DND-41 (cell line): ENCODE results near the gene STX16.

Experiments used
- ATAC-seq: fragments of 200-7000 bp; cut with Tn5 transposase; 3 replicates; pipeline ENCODE4 v1.9.1; 2021; ENCODE audit warnings: low read depth; ENCODE audit not compliant: insufficient read depth
- DNase-seq: peaks from one replicate; pipeline ENCODE4 v3.0.0-alpha.2; 2020
- H2AFZ ChIP-seq: 2 replicates; pipeline ENCODE4 v1.6.0; 2012; ENCODE audit warnings: low read depth, low read length
- H3K27ac ChIP-seq: 2 replicates; pipeline ENCODE4 v1.5.1; 2012; ENCODE audit warnings: low read length, inconsistent platforms
- H3K27me3 ChIP-seq: fragments of 200-600 bp; sonication (generic); 2 replicates; pipeline ENCODE4 v1.6.0; 2012; ENCODE audit warnings: low read length, mild to moderate bottlenecking, inconsistent platforms; ENCODE audit not compliant: insufficient read depth, poor library complexity
- H3K36me3 ChIP-seq: 2 replicates; pipeline ENCODE4 v1.5.1; 2012; ENCODE audit warnings: low read length, inconsistent platforms; ENCODE audit not compliant: insufficient read depth
- H3K4me1 ChIP-seq: 2 replicates; pipeline ENCODE4 v1.5.1; 2012; ENCODE audit warnings: mild to moderate bottlenecking, low read length; ENCODE audit not compliant: insufficient read depth
- H3K4me2 ChIP-seq: 2 replicates; pipeline ENCODE4 v1.6.0; 2012; ENCODE audit warnings: mild to moderate bottlenecking, moderate library complexity, low read length, inconsistent platforms; ENCODE audit not compliant: insufficient read depth
- H3K4me3 ChIP-seq, 2 experiments: fragments of 200-600 bp in 1 of 2; shearing (Covaris generic) in 1 of 2; 2 replicates each; pipeline ENCODE4 v1.5.1; 2012 to 2016; ENCODE audit warnings: inconsistent platforms in 2 of 2, low read length in 2 of 2, mild to moderate bottlenecking in 2 of 2, low read depth in 1 of 2, moderate library complexity in 1 of 2
- H3K79me2 ChIP-seq: 2 replicates; pipeline ENCODE4 v1.6.0; 2012; ENCODE audit warnings: low read length, inconsistent platforms; ENCODE audit not compliant: insufficient read depth
- H3K9ac ChIP-seq: 2 replicates; pipeline ENCODE4 v1.6.0; 2012; ENCODE audit warnings: low read depth, mild to moderate bottlenecking, inconsistent platforms, low read length, moderate library complexity
- H3K9me3 ChIP-seq: 2 replicates; pipeline ENCODE4 v1.5.1; 2012; ENCODE audit warnings: low read length, moderate library complexity, mild to moderate bottlenecking, inconsistent platforms; ENCODE audit not compliant: insufficient read depth, severe bottlenecking
- H4K20me1 ChIP-seq: 2 replicates; pipeline ENCODE4 v1.6.0; 2012; ENCODE audit warnings: low read length; ENCODE audit not compliant: insufficient read depth
- CTCF ChIP-seq: IDR thresholded peaks from 2 replicates; pipeline ENCODE4 v1.5.1; 2012; ENCODE audit warnings: borderline replicate concordance, low read length, moderate library complexity, mild to moderate bottlenecking; ENCODE audit not compliant: poor library complexity, severe bottlenecking; ENCODE audit errors: extremely low read depth
- EZH2 ChIP-seq: IDR thresholded peaks from 3 replicates; pipeline ENCODE4 v1.6.1; 2012; ENCODE audit warnings: borderline replicate concordance, low read depth, mild to moderate bottlenecking, moderate library complexity, low read length, inconsistent platforms; ENCODE audit not compliant: severe bottlenecking

The STX16 gene

GRCh38 chr20:58669287-58670006 lies 18.4 kb downstream of the STX16 start:
- H4K20me1 ChIP-seq = peaks cover 21% of the 10 kb centered on the region
- H3K9ac ChIP-seq = no peak overlapping the region
- peaks cover 39% of the 10 kb centered on the region for H3K79me2 ChIP-seq
- H3K36me3 ChIP-seq = peaks cover 78% of the 10 kb centered on the region
- H3K9me3 ChIP-seq = no peaks in the 10 kb centered on the region
- no peak overlapping the region for H2AFZ ChIP-seq
- H3K27ac ChIP-seq = no peak overlapping the region
- H3K4me1 ChIP-seq = no peaks in the 10 kb centered on the region
- no peak overlapping the region for H3K4me2 ChIP-seq
- ATAC-seq (no peak), DNase-seq (no peak)
- TF ChIP-seq CTCF = no peak
- no peak for TF ChIP-seq EZH2
- no peaks in the 10 kb centered on the region for H3K27me3 ChIP-seq
- H3K4me3 ChIP-seq = no peak overlapping the region

- no peaks in the 10 kb centered on the region for H3K4me1 ChIP-seq
- H3K27ac ChIP-seq = no peak overlapping the region
- no peak overlapping the region for H3K4me2 ChIP-seq
- H4K20me1 ChIP-seq = peaks cover 16% of the 10 kb centered on the region
- DNase-seq (no peak), ATAC-seq (no peak)
- no peak overlapping the region for H3K4me3 ChIP-seq
- peaks cover 32% of the 10 kb centered on the region for H3K79me2 ChIP-seq
- no peak overlapping the region for H3K9ac ChIP-seq
- TF ChIP-seq EZH2 (no peak), CTCF (no peak)
- H2AFZ ChIP-seq = no peak overlapping the region
- peaks cover 82% of the 10 kb centered on the region for H3K36me3 ChIP-seq
- H3K9me3 ChIP-seq = no peaks in the 10 kb centered on the region
- no peaks in the 10 kb centered on the region for H3K27me3 ChIP-seq
Observed at GRCh38 chr20:58670102-58670501, 19.0 kb downstream of the STX16 start.

- Histone ChIP-seq H3K9ac (no peak overlapping the region), H3K27me3 (no peaks in the 10 kb centered on the region), H3K4me1 (no peaks in the 10 kb centered on the region), H3K4me2 (no peak overlapping the region), H3K27ac (no peak overlapping the region), H2AFZ (no peak overlapping the region), H3K36me3 (peaks cover 85% of the 10 kb centered on the region), H3K79me2 (peaks cover 26% of the 10 kb centered on the region), H3K9me3 (no peaks in the 10 kb centered on the region), H3K4me3 (no peak overlapping the region), H4K20me1 (peaks cover 13% of the 10 kb centered on the region)
- TF ChIP-seq EZH2 (no peak), CTCF (no peak)
- ATAC-seq (no peak), DNase-seq (no peak)
Observed at GRCh38 chr20:58670659-58671058, 19.6 kb downstream of the STX16 start.

GRCh38 chr20:58673119-58673518 lies 22.0 kb downstream of the STX16 start:
- Histone ChIP-seq H3K36me3 (peaks cover 87% of the 10 kb centered on the region), H3K79me2 (peaks cover 3% of the 10 kb centered on the region), H3K9me3 (no peaks in the 10 kb centered on the region), H3K27me3 (no peaks in the 10 kb centered on the region), H2AFZ (no peak overlapping the region), H3K4me1 (no peaks in the 10 kb centered on the region), H3K4me3 (no peak overlapping the region), H4K20me1 (peaks cover 6% of the 10 kb centered on the region; the same call in 1 of the 2 replicates), H3K27ac (no peak overlapping the region), H3K9ac (no peak overlapping the region), H3K4me2 (no peak overlapping the region)
- TF ChIP-seq CTCF (no peak), EZH2 (no peak)
- ATAC-seq (no peak), DNase-seq (no peak)
